OCI-LY3 (cell line): ENCODE data around the gene FKBP1B.

Experiments
- H2AFZ ChIP-seq: fragments of 200-600, 300-600 bp; shearing (Covaris generic); 2 replicates; pipeline ENCODE4 v1.6.0; 2014; ENCODE audit warnings: antibody characterized with exemption, low read depth, low read length
- H3K27ac ChIP-seq: fragments of 200-600, 300-600 bp; sonication (generic); 2 replicates; pipeline ENCODE4 v1.5.1; 2014; ENCODE audit warnings: mild to moderate bottlenecking, low read length, moderate library complexity, mixed read lengths
- H3K27me3 ChIP-seq: fragments of 200-600, 300-600 bp; sonication (generic); 2 replicates; pipeline ENCODE4 v1.6.1; 2014; ENCODE audit warnings: low read depth, low read length, mixed read lengths
- H3K36me3 ChIP-seq: fragments of 200-600, 300-600 bp; sonication (generic); replicated peaks from 2 replicates; pipeline ENCODE3; 2014; ENCODE audit warnings: low read depth, low read length, mixed read lengths
- H3K4me1 ChIP-seq: fragments of 300-600, 200-600 bp; sonication (generic); 2 replicates; pipeline ENCODE4 v1.6.1; 2014; ENCODE audit warnings: low read length, mixed read lengths
- H3K4me2 ChIP-seq: fragments of 200-600, 300-600 bp; sonication (generic); 2 replicates; pipeline ENCODE4 v1.6.1; 2014; ENCODE audit warnings: low read length, mixed read lengths
- H3K4me3 ChIP-seq: fragments of 300-600, 200-600 bp; sonication (generic); 2 replicates; pipeline ENCODE4 v1.5.1; 2014; ENCODE audit warnings: antibody characterized with exemption, mild to moderate bottlenecking, low read length, moderate library complexity
- H3K79me2 ChIP-seq: fragments of 300-600, 200-600 bp; shearing (Covaris generic); 2 replicates; pipeline ENCODE4 v1.6.1; 2014; ENCODE audit warnings: mild to moderate bottlenecking, low read length, mixed read lengths
- H3K9ac ChIP-seq: fragments of 300-600, 200-600 bp; shearing (Covaris generic); 2 replicates; pipeline ENCODE4 v1.6.0; 2014; ENCODE audit warnings: mild to moderate bottlenecking, low read length, moderate library complexity
- H3K9me3 ChIP-seq: fragments of 200-600, 300-600 bp; shearing (Covaris generic); 2 replicates; pipeline ENCODE4 v1.6.1; 2014; ENCODE audit warnings: low read length, mixed read lengths; ENCODE audit not compliant: insufficient read depth
- H4K20me1 ChIP-seq: fragments of 200-600, 300-600 bp; sonication (generic); 2 replicates; pipeline ENCODE4 v1.6.1; 2016; ENCODE audit warnings: low read length, mixed read lengths; ENCODE audit not compliant: insufficient read depth
- EZH2phosphoT487 ChIP-seq: fragments of 200-600 bp; shearing (Covaris generic); IDR thresholded peaks from 2 replicates; pipeline ENCODE4 v1.6.1; 2018; ENCODE audit warnings: antibody characterized with exemption, mixed run types, low read depth
- TF ChIP-seq, protein P1 (sequence below): fragments of 200-600, 300-600 bp; sonication (generic); IDR thresholded peaks from 2 replicates; pipeline ENCODE4 v1.5.1; 2014; ENCODE audit warnings: antibody characterized with exemption, low read length, low read depth

FKBP1B gene

DNA sequence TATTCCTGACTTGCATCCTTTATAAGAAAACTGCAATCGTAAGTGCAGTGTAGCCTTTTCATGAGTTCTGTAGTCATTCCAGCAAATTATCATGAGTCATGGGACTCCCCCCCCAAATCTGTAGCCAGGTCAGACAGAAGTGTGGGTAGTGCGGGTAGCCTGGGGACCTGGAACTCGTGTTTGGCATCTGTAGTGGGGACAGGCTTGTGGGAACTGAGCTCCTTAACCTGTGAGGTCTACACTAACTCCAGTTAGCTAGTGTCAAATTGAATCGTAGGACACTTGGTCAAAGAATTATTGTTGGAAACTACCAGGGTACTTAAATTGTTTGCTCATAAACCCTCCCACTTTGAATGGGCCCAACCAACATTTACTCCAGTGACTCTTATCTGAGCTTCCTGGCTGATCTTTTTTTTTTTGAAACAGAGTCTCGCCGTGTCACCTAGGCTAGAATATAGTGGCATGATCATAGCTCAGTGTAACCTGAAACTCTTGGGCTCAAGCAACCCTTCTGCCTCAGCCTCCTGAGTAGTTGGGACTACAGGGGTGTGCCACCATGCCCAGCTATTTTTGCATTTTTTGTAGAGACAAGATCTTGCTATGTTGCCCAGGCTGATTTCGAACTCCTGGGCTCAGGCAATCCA is 61.2 kb downstream of the FKBP1B start:
- H3K27ac ChIP-seq = no peak overlapping the region
- H3K4me2 ChIP-seq = no peak overlapping the region

GRCh38 chr2:24111407-24111901 is 61.9 kb downstream of the FKBP1B start:
- Histone ChIP-seq H3K4me1 (no peaks in the 10 kb centered on the region), H3K36me3 (no peaks in the 10 kb centered on the region), H3K4me2 (no peak overlapping the region), H4K20me1 (no peaks in the 10 kb centered on the region), H3K27me3 (no peaks in the 10 kb centered on the region), H3K4me3 (no peak overlapping the region), H2AFZ (no peak overlapping the region), H3K79me2 (no peaks in the 10 kb centered on the region), H3K9ac (no peak overlapping the region), H3K9me3 (no peaks in the 10 kb centered on the region), H3K27ac (no peak overlapping the region)
- no peak for TF ChIP-seq EZH2phosphoT487
- TF ChIP-seq, protein P1, sequence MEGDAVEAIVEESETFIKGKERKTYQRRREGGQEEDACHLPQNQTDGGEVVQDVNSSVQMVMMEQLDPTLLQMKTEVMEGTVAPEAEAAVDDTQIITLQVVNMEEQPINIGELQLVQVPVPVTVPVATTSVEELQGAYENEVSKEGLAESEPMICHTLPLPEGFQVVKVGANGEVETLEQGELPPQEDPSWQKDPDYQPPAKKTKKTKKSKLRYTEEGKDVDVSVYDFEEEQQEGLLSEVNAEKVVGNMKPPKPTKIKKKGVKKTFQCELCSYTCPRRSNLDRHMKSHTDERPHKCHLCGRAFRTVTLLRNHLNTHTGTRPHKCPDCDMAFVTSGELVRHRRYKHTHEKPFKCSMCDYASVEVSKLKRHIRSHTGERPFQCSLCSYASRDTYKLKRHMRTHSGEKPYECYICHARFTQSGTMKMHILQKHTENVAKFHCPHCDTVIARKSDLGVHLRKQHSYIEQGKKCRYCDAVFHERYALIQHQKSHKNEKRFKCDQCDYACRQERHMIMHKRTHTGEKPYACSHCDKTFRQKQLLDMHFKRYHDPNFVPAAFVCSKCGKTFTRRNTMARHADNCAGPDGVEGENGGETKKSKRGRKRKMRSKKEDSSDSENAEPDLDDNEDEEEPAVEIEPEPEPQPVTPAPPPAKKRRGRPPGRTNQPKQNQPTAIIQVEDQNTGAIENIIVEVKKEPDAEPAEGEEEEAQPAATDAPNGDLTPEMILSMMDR = no peak

More for the DNA sequence above, 61.2 kb downstream of the FKBP1B start:
- H3K79me2 ChIP-seq = no peaks in the 10 kb centered on the region
- no peak overlapping the region for H3K4me3 ChIP-seq
- TF ChIP-seq, protein P1 = no peak
- no peak for TF ChIP-seq EZH2phosphoT487
- H3K9me3 ChIP-seq = no peaks in the 10 kb centered on the region
- H2AFZ ChIP-seq = no peak overlapping the region
- no peaks in the 10 kb centered on the region for H3K4me1 ChIP-seq
- no peaks in the 10 kb centered on the region for H3K27me3 ChIP-seq
- H3K9ac ChIP-seq = no peak overlapping the region
- H4K20me1 ChIP-seq = no peaks in the 10 kb centered on the region
- no peaks in the 10 kb centered on the region for H3K36me3 ChIP-seq
